Osteoblast (primary cell): Measurements from ENCODE around the gene MACROH2A1. TPM values are rescaled to one million over a fixed set of nuclear protein-coding genes. Genes with fewer than 3 reads are reported as not detected.
A peak's percentile ranks its signal among the peaks of the same experiment; 100 is the strongest.

Source experiments
- DNase-seq: peaks from one replicate; pipeline ENCODE4 v3.0.0; 2011; ENCODE audit warnings: low spot score, mixed read lengths; ENCODE audit not compliant: insufficient read length; ENCODE audit errors: missing footprints
- H2AFZ ChIP-seq: 2 replicates; pipeline ENCODE4 v1.6.0; 2011; ENCODE audit warnings: mild to moderate bottlenecking, low read length
- H3K27ac ChIP-seq: 2 replicates; pipeline ENCODE4 v1.5.1; 2011; ENCODE audit warnings: mild to moderate bottlenecking, low read depth, low read length, moderate library complexity
- H3K27me3 ChIP-seq: 2 replicates; pipeline ENCODE4 v1.6.0; 2012; ENCODE audit warnings: mild to moderate bottlenecking, control low read depth, inconsistent platforms, low read length, moderate library complexity; ENCODE audit not compliant: insufficient read depth
- H3K36me3 ChIP-seq: 2 replicates; pipeline ENCODE4 v1.5.1; 2011; ENCODE audit warnings: mild to moderate bottlenecking, low read length, control low read depth, moderate library complexity; ENCODE audit not compliant: insufficient read depth
- H3K4me1 ChIP-seq: 2 replicates; pipeline ENCODE4 v1.5.1; 2011; ENCODE audit warnings: mild to moderate bottlenecking, low read length, control low read depth, moderate library complexity; ENCODE audit not compliant: insufficient read depth
- H3K4me2 ChIP-seq: 2 replicates; pipeline ENCODE4 v1.6.0; 2011; ENCODE audit warnings: mild to moderate bottlenecking, low read length; ENCODE audit not compliant: insufficient read depth
- H3K4me3 ChIP-seq: fragments of 200-600 bp; sonication (generic); 3 replicates; pipeline ENCODE4 v1.5.1; 2012; ENCODE audit warnings: mild to moderate bottlenecking, low read length, inconsistent platforms; ENCODE audit not compliant: insufficient read depth
- H3K79me2 ChIP-seq: 2 replicates; pipeline ENCODE4 v1.6.0; 2012; ENCODE audit warnings: mild to moderate bottlenecking, low read length, control low read depth, inconsistent platforms; ENCODE audit not compliant: insufficient read depth
- H3K9me3 ChIP-seq: 2 replicates; pipeline ENCODE4 v1.5.1; 2011; ENCODE audit warnings: low read depth, low read length, control low read depth
- H4K20me1 ChIP-seq: 2 replicates; pipeline ENCODE4 v1.6.0; 2012; ENCODE audit warnings: mild to moderate bottlenecking, low read length, control low read depth; ENCODE audit not compliant: insufficient read depth
- CTCF ChIP-seq: IDR thresholded peaks from 2 replicates; pipeline ENCODE4 v1.5.1; 2011; ENCODE audit warnings: mild to moderate bottlenecking, low read depth, low read length, moderate library complexity; ENCODE audit errors: extremely low read depth
- total RNA-seq: library from RNA; depleted of rRNA; stranded (reverse); fragments of >200 nt; gene quantifications from 2 replicates; pipeline ENCODE4 v1.2.3, GENCODE V29; 2012

MACROH2A1 gene
- total RNA-seq, 1 donor, result 162 TPM

GRCh38 chr5:135428586-135428985, 29.6 kb upstream of the MACROH2A1 start:
- Histone ChIP-seq H3K79me2 (no peaks in the 10 kb centered on the region), H3K4me1 (peaks cover 18% of the 10 kb centered on the region), H3K4me2 (no peak overlapping the region), H3K36me3 (no peaks in the 10 kb centered on the region), H2AFZ (no peak overlapping the region), H3K27ac (no peak overlapping the region), H3K27me3 (no peaks in the 10 kb centered on the region), H4K20me1 (no peaks in the 10 kb centered on the region), H3K4me3 (no peak overlapping the region), H3K9me3 (peaks cover 5% of the 10 kb centered on the region)
- TF ChIP-seq CTCF, result no peak
- no peak for DNase-seq

DNA sequence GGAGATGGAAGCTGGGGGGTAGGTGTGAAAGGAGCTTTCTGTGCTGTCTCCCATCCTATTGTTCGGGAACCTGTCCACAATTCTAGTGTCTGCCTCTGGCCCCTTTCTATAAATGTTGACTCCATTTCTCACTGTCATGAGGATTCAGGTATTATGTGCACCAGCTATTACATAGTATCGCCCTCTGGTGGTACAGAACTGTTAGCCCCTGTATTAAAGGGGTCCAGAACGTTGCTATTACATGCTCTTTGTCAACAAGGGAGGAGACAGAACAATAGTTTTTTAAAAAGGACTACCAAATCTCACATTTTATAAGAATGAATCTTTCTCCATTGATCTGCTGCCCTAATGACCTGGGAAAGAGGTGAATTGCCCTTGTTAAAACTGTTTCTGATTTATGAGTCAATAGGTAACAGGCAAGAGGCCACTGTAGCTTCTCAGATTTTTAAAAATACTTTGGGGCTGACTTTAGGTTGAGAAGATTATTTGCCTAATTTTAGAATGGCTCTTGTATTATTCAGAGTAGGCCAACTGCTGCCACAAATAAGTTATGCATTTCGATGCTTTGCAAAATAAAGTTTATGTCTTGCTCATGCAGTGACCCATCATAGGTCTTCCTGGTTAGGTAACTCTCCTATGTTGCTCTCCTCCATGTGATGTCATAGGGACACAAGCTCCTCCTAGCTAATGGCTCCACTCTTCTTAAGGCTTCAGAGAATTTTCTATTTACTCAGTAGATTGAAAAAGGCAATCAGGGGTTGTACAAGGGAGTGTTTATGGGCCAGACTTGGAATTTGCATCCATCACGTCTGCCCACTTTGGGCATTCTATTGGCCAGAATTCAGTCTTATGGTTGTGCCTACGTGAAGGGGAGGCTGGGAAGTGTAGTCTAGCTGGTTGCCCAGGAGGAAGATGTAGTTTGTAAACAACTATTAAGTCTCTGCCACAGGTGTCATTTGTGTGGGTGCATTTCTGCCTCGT, 27.4 kb upstream of the MACROH2A1 start:
- Histone ChIP-seq H3K4me2 (no peak overlapping the region), H3K4me3 (no peak overlapping the region), H3K79me2 (no peaks in the 10 kb centered on the region), H3K4me1 (peaks cover 12% of the 10 kb centered on the region), H3K36me3 (no peaks in the 10 kb centered on the region), H3K27me3 (peaks cover 7% of the 10 kb centered on the region), H4K20me1 (no peaks in the 10 kb centered on the region), H3K27ac (no peak overlapping the region), H2AFZ (peak overlapping the region; percentile 17), H3K9me3 (peaks cover 5% of the 10 kb centered on the region)
- peak; percentile 84 for DNase-seq
- peak; percentile 86 for TF ChIP-seq CTCF

GRCh38 chr5:135425641-135426040, 26.6 kb upstream of the MACROH2A1 start:
- Histone ChIP-seq H3K36me3 (no peaks in the 10 kb centered on the region), H4K20me1 (no peaks in the 10 kb centered on the region), H3K27me3 (peaks cover 12% of the 10 kb centered on the region), H3K9me3 (peaks cover 5% of the 10 kb centered on the region), H3K4me1 (peaks cover 11% of the 10 kb centered on the region), H3K4me2 (no peak overlapping the region), H3K27ac (no peak overlapping the region), H3K4me3 (no peak overlapping the region), H3K79me2 (no peaks in the 10 kb centered on the region), H2AFZ (no peak overlapping the region)
- no peak for DNase-seq
- no peak for TF ChIP-seq CTCF

DNA sequence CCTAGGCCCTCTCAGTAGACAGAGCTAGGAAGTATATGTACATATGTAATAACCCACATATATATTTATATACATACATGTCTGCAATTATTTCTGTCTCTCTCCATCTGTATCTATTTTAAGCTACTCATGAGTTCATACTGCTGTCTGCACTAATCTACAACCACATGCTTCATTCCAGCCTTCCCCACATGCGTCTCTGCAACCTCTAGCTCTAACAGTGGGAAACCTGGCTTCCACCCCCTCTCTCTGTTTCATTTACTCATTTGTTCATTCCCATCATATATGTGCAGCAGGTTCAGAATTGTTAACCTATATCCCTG, 24.8 kb upstream of the MACROH2A1 start:
- H3K4me3 ChIP-seq, result no peak overlapping the region
- no peak overlapping the region for H3K4me2 ChIP-seq
- no peaks in the 10 kb centered on the region for H3K36me3 ChIP-seq
- no peaks in the 10 kb centered on the region for H4K20me1 ChIP-seq
- H3K79me2 ChIP-seq, result no peaks in the 10 kb centered on the region
- H2AFZ ChIP-seq, result peak overlapping the region; percentile 26
- peaks cover 31% of the 10 kb centered on the region for H3K27me3 ChIP-seq
- DNase-seq, result no peak
- H3K4me1 ChIP-seq, result no peaks in the 10 kb centered on the region
- peaks cover 4% of the 10 kb centered on the region for H3K9me3 ChIP-seq
- H3K27ac ChIP-seq, result no peak overlapping the region
- no peak for TF ChIP-seq CTCF
